HG03575 (cell line): Measurements from ENCODE around the gene KRTAP10-6.
"Not testable (repeated sequence)": the region's sequence is repeated elsewhere in the genome, so short reads cannot be mapped to it uniquely, and the experiment has no call there.

Source experiments
- ATAC-seq: cut with Tn5 transposase; IDR thresholded peaks from one replicate; pipeline ENCODE4 v1.9.1; 2021; ENCODE audit not compliant: unreplicated experiment, insufficient number of reproducible peaks, low FRiP score; ENCODE audit errors: extremely low read depth

The KRTAP10-6 gene, protein sequence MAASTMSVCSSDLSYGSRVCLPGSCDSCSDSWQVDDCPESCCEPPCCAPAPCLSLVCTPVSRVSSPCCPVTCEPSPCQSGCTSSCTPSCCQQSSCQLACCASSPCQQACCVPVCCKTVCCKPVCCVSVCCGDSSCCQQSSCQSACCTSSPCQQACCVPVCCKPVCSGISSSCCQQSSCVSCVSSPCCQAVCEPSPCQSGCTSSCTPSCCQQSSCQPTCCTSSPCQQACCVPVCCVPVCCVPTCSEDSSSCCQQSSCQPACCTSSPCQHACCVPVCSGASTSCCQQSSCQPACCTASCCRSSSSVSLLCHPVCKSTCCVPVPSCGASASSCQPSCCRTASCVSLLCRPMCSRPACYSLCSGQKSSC

DNA sequence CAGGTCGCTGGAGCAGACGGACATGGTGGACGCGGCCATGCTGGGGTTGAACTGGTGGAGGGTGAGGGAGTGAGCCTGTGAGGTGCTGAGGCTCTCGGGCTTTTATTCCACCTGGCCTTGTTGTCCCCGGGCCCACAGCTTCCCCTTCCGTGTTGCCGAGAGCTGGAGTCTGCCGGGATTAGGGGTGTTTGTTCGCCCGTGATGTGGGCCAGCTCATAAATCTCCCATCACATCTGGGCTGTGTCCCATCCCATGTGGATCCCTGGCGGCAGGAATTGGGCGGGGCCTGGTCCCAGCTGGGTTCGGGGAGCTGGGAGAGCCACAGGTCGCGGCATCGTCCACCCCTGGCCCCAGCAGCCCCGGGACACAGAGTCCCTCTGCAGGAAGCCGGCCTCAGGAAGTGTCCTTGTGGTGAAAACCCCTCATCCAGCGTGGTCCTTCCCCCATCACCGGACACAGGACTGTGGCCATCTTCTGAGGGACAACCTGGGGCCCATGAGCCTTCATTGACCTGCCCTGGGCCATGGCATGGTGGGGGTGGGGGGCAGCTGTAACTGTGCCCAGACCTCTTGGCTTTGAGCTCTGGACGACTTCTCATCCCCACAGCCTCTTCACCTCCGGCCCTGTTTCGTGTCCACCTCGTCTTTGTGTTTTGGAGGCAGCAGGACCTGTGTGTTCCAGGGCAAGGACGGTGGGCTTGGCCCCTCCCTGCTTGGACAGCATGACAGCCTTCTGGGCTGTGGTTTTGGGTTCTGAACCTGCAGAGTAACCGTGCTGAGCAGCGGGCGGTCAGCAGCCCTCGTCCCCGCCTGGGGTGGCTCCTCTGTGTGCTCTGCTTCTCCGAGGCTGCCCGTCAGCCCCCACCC is at the start of gene KRTAP10-6:
KRTAP10-6 (minus strand) TSS at position 60 of the 866 bp plus-strand sequence; CDS start at position 39, 21 bp downstream.
- no peak for ATAC-seq

DNA sequence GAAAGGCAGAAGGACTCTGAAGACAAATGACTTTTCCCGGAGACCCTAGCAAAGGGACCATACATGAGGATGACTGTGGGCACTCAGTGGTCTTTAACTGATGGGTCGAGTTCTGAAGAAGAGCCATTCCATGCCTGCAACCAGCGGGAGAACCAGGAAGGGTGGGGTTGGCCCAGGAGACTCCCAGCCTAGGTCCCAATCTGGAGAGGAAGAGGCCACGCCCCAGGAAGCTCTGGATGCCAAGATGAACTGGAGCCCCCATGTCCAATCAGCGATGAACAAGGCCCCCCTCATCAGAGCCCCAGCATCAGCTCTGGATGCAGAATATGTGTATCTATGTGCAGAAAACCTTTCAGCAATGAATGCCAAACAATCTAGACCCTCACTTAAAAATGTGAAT is 48.5 kb upstream of the KRTAP10-6 start:
- ATAC-seq: no peak

DNA sequence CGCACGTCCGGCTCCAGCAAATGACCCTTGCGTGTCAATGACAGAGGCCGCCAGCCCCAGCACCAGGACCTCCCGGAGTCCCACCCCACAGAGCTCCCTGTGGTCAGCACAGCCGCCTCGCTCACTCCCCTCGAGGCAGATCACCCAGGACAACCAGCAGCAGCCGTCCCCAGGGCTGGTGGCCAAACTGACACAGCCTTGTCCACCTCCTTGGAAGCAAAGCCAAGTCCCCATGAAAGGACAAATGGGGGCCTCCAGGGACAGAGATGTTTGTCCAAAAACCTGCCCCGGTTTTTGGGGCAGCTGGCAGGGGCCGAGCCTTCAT is 47.0 kb upstream of the KRTAP10-6 start:
- no peak for ATAC-seq

DNA sequence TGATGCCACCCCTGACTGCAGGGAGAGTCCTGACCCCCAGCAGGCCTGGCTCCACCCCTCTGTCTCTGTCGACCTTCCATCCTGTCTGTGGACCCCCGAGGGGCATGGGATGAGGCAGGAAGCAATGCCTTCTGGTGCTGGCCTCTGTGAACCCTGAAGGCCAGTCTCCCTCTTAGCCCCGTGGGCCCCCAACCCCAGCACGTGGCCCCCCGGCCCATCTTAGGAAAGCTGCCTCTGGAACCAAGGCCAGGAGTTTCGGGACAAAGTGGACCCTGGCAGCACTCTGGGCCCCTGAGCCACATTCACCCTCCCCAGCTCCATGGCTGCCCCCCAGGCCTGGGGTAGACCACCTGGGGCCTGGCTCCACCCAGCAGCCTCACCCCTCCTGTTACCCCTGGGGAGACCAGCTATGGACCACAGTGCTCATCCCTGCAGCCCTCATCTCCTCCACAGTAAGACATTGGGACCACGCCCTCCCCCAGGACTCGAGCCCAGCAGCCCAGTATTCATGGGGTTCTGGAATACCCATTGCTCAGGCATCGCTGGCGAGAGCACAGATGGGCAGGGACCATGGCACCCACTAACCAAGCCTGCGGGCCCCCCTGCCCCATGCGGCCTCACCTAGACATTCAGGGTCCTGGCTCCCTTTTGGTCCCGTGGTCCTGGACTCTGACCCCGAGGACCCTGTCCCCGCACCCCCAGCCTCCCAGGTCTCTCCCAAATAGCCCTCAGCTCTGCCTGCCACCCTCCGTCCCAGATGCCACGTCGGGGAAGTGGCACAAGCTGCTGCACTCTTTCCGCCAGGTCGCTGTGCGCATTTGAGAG is 46.4 kb upstream of the KRTAP10-6 start:
- not testable (repeated sequence) for ATAC-seq

DNA sequence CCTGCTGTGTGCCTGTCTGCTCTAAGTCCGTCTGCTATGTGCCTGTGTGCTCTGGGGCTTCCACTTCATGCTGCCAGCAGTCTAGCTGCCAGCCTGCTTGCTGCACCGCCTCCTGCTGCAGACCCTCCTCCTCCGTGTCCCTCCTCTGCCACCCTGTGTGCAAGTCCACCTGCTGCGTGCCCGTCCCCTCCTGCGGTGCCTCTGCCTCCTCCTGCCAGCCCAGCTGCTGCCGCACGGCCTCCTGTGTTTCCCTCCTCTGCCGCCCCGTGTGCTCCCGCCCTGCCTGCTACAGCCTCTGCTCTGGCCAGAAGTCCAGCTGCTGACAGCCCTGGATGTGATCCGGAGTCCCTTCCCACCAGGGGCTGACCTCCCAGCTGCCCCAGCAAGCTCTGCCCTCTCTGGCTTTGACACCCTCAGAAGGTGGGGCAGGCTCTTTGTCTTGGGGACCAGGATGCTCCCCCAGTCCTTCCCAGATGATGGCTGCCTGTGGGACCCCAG is 45.6 kb upstream of the KRTAP10-6 start:
- not testable (repeated sequence) for ATAC-seq

DNA sequence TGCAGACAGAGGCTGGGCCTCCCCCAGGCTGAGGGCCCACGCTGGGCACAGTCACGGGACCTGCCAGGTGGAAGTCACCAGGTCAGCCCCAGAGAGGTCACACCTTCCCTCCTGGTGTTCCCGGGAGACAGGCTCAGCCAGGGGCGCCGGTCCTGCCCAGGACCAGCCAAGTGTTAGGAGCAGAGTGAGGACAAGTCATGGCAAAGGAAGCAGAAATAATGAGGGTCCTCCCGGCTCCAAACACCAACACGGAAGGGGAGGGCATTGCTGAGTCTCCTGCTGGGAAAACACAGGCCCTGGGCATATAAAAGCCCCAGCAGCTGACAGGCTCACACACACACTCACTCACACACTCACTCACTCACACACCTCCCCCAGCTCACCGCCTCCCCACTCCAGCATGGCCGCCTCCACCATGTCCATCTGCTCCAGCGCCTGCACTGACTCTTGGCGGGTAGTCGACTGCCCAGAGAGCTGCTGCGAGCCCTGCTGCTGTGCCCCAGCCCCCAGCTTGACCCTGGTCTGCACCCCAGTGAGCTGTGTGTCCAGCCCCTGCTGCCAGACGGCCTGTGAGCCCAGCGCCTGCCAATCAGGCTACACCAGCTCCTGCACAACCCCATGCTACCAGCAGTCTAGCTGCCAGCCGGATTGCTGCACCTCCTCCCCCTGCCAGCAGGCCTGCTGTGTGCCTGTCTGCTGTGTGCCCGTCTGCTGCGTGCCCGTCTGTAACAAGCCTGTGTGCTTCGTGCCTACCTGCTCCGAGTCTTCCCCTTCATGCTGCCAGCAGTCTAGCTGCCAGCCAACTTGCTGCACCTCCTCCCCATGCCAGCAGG is 44.9 kb upstream of the KRTAP10-6 start, which contains the start of gene KRTAP10-10:
KRTAP10-10 (plus strand) TSS at position 339 of the 833 bp plus-strand sequence; CDS start at position 401, 62 bp downstream.
- no peak for ATAC-seq

DNA sequence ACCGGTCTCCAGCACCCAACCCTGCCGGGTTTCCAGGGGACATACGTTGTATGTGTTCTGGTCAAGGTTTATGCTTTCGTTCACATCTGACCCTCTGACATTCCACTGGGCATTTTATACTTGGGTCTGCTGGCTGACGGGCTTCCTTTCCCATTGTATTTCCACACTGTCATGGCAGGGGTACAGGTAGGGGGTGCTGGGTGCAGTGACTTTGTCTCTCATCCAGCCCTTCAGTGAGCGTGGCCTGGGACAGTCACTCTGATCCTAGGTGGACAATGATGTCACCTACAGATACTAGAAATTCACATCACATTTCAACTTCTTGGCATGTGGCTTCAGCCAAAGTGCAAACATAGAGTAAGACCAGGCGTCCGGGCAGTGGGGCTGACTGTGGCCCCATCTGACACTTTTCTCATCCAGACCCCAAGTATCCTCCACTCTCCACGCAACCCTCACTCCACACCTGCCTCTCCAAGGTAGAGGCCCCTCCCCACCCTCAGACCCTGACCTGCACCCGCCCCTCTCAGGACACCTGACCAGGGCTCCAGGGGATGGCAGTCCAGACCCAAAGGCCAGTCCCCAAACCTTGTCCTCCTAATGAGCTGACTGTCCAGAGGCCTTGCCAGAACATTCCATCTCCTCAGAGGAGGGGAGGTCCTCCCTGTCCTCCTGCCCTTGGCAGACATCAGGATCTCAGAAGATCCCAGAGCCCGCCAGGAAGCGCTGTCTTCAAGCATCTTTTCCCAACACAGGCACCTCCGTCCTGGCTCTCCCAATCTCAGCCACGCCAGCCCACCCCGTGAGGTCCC is 44.1 kb upstream of the KRTAP10-6 start:
- ATAC-seq: no peak

DNA sequence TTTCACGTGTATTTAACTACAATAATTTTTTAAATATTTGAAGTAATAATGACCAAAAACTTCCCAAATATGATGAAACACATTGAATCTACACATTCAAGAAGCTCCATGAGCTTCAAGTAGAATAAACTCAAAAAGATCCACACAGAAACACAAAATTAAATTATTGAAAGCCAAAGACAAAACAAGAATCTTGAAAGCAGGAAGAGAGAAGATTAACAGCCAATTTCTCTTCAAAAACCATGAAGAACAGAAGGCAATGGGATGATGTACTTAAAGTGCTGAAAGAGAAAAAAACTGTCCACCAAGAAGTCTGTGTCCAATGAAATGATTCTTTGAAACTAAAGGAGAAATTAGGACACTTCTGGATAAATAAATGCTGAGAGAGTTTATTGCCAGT is 39.8 kb upstream of the KRTAP10-6 start:
- no peak for ATAC-seq

DNA sequence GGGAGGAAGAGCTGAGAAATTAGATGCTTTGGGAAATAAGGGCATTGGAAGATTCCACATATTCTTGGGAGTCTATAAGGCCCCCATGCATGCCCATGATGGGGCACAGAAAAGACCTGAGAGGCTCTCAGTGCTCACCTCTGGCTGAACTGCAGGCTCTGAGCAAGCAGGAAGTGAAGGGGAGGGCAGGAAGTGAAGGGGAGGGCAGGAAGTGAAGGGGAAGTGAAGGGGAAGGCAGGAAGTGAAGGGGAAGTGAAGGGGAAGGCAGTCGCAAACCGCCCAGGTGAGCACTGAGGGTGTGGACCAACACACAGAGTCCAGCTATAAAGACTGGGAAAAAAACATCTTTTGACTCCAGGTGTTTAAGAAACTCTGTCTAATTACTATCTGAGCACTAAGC is 38.1 kb upstream of the KRTAP10-6 start:
- ATAC-seq: no peak

DNA sequence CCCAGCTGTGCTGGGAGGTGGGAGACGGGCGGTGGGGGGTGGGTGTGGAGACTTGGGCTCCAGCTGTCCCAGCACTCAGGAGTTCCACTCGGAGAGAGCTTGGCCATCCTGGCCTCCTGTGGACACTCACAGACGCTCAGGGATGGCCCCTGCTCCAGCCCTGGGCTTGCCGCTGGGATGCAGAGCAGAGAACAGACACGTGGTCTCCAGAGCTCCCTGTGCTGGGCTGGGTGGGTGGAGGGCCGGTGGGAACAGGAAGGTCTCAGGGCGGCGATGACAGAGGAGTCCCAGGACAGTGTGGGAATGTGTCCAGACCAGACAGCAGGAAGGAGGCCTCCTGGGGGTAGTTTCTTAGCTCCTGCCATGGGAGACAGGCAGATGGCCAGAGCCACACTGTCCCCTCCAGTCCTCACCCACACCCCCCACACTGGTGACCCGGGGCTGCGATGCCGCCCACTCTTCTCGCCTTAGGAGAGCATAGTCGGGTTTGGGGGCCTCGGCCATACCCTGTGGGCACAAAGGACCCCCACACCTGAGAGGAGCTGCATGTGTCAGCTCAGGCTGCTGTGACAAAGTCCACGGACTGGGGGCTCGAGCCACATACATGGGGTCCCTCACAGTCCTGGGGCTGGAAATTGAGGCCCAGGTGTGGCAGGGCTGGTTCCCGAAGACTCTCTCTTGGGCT is 36.5 kb upstream of the KRTAP10-6 start:
- no peak for ATAC-seq

DNA sequence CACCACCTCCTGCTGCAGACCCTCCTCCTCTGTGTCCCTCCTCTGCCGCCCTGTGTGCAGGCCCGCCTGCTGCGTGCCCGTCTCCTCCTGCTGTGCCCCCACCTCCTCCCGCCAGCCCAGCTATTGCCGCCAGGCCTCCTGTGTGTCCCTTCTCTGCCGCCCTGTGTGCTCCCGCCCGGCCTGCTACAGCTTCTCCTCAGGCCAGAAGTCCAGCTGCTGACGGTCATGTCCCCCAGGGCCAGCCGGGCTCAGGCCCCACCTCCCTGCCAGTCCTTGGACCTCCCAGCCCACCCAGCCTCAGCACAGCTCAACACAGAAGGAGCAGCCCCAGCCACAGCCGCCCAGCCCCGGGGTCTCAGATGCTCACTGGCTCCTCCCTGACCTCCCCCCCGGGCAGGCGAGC is 35.5 kb upstream of the KRTAP10-6 start:
- ATAC-seq: not testable (repeated sequence)

DNA sequence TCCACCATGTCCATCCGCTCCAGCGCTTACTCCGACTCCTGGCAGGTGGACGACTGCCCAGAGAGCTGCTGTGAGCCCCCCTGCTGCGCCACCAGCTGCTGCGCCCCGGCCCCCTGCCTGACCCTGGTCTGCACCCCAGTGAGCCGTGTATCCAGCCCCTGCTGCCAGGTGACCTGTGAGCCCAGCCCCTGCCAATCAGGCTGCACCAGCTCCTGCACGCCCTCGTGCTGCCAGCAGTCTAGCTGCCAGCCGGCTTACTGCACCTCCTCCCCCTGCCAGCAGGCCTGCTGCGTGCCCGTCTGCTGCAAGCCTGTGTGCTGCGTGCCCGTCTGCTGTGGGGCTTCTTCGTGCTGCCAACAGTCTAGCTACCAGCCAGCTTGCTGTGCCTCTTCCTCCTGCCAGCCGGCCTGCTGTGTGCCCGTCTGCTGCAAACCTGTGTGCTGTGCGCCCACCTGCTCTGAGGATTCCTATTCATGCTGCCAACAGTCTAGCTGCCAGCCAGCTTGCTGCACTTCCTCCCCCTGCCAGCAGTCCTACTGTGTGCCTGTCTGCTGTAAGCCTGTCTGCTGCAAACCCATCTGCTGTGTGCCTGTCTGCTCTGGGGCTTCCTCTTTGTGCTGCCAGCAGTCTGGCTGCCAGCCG is 35.0 kb upstream of the KRTAP10-6 start:
- not testable (repeated sequence) for ATAC-seq

DNA sequence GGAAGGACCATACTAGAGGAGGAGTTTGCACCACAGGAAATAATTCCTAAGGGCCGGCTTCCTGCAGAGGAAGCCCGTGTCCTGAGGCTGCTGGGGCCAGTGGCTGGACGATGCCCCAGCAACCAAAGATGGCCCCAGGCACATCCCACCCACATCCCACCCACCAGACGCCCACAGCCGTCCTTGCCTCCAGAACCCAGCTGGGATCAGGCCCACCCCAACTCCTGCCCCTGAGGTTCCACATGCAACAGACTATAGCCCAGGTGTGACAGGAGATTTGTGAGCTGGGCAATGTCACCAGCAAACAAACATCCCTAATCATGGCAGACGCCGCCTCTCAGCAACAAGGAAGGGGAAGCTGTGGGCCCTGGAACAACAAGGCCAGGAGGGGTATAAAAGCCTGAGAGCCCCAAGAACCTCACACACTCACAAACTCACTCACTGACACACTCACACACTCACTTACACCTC is 34.4 kb upstream of the KRTAP10-6 start, which contains the start of gene KRTAP10-9:
KRTAP10-9 (plus strand) TSS at position 421 of the 471 bp plus-strand sequence. CDS start 79 bp downstream, outside the sequence.
- ATAC-seq: no peak

DNA sequence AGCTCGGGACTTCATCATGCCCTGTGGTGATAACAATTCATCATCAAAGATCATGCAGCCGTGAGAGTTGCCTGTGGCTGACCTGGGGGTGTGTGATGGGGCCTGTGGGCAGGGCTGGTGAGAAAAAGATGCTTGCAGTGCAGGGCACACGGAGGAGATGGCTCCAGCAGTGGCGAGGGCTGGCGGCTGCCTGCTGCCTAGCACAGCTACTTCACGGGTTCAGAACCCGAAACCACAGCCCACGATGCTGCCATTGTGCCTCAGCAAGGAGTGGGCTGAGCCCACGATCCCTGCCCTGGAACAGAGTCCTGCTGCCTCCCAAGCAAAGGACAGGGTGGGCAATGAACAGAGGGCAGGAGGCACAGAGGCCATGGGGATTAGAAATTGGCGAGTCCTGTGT is 34.0 kb upstream of the KRTAP10-6 start:
- ATAC-seq: no peak

DNA sequence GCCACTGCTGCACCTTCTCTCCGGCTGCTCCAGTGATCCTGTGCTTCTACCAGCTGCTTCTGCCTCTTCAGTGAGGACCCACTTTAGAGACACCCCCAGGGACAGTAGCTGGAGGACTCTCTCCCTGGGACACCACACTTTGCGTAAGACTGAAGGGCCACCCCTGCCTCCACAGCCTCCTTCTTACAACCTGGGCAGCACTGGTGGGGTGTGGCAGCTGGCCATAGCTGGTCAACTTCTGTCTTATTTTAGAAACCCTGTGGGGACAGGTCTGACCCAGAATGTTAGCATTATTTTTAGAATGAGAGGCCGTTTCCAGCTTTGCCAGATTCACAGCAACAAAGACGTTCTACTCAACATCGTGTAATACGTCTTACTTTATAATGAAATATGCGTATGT is 33.5 kb upstream of the KRTAP10-6 start:
- ATAC-seq: no peak

DNA sequence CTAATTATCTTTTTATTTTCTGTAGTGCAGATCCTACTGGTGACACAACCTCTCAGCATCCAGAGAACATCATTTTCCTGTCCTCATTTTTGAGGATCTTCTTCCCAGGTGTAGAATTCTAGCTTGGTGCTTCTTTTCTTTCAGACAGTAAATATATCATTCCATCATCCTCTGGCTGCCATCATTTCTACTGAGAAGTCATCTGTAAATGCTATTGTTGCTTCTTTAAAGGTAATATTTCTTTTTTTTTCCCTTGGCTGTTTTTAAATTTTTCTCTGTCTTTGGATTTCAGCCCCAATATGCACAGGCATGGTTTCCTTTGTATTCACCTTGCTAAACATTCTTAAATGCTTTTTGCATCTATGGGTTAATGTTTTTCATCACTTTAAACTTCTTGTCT is 31.3 kb upstream of the KRTAP10-6 start:
- ATAC-seq: no peak
